ENCODE data around the gene VWA1.
A peak's percentile ranks its signal among the peaks of the same experiment; 100 is the strongest.
"Not testable (repeated sequence)": the region's sequence is repeated elsewhere in the genome, so short reads cannot be mapped to it uniquely, and the experiment has no call there.

Gene VWA1

GRCh38 chr1:1403653-1404052 lies 31.8 kb upstream of the VWA1 start:
- no peak for DNase-seq

- peak; percentile 70 for DNase-seq
Measured at GRCh38 chr1:1406101-1406820, 29.2 kb upstream of the VWA1 start.

GRCh38 chr1:1406821-1407635 lies 28.5 kb upstream of the VWA1 start, which contains the start of gene MRPL20:
MRPL20 (minus strand) TSS chr1:1407293; CDS start chr1:1407217, 76 bp downstream.
- DNase-seq: peak; percentile 94

GRCh38 chr1:1407636-1408318 lies 27.7 kb upstream of the VWA1 start:
- peak; percentile 54 for DNase-seq

GRCh38 chr1:1410238-1410637 lies 25.3 kb upstream of the VWA1 start:
- DNase-seq: not testable (repeated sequence)

- no peak for DNase-seq
Measured at GRCh38 chr1:1411626-1412025, 23.9 kb upstream of the VWA1 start.

DNA sequence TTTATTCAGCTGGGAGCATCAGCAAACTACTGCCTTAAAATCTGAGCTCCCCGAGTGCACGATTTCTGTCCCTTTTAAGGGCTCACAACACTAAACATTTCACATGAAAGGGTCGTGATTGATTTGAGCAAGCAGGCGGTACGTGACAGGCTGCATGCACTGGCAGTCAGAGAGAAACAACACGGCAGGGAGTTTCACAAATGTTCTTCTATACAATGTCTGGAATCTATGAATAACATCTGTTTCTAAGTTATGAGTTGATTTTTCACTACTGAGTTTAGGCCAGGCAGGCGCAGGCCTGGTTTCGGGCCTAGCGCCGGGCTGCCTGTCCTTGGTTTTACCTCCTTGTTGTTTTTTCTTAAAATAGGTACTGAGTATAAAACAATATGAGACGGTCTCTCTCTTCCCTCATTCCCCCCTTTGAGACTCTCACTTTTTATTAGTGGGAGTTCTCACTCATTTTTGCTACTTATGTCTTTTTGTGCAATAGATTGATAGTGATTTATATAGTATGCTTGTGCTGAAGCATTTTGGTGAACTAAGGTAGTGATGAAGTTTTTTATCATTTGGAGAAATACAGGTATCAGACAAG lies 23.1 kb upstream of the VWA1 start:
- DNase-seq: not testable (repeated sequence)

DNA sequence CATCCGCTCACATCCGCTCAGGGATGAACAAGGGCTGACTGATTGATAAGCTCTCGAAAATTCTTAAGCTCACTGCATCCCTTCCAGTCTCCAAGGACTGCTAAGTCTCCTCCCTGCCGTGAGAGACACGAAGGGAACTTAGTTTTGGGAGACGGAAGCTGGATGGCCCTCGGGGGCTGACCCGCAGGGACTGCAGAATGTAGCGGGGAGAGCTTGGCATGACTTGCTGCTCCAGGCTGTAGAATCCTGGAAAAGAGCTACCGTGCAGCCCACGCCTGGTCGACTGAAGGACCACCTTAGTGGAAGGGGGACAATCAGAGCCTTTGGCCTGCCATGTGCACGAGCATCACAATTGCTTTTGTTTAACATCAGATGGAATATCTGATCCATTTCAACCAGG lies 19.7 kb upstream of the VWA1 start:
- no peak for DNase-seq

GRCh38 chr1:1417396-1417795 lies 18.1 kb upstream of the VWA1 start:
- DNase-seq: not testable (repeated sequence)

GRCh38 chr1:1417825-1418463 lies 17.5 kb upstream of the VWA1 start:
- not testable (repeated sequence) for DNase-seq

DNA sequence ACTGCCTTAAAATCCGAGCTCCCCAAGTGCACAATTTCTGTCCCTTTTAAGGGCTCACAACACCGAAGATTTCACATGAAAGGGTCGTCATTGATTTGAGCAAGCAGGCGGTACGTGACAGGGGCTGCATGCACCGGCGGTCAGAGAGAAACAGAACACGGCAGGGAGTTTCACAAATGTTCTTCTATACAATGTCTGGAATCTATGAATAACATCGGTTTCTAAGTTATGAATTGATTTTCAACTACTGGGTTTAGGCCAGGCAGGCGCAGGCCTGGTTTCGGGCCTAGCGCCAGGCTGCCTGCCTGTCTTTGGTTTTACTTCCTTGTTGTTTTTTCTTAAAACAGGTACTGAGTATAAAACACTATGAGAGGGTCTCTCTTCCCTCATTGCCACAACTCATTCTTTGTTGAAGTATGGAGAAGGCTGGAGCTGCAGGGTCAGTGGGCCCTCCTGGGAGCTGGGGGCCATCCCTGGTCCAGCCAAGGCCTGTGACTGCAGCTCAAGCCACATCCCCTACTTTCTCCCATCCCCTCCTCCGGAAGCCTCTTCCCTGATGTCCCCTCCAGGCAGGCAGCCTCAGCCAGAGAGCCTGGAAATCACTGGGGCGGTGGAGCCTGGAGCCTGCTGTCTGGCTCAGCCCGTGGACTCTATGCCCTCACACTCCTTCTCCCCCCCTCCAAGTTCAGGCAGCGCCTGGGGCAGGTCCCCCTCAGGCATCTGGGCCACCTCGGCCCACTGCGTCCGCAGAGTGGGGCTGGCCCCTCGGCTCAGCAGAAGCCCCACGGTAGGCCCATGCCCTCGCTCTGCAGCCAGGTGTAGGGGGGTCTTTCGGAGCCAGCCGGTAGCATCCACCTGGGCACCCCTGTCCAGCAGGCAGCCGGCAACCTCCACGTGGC lies 16.8 kb upstream of the VWA1 start:
- DNase-seq: no peak

DNA sequence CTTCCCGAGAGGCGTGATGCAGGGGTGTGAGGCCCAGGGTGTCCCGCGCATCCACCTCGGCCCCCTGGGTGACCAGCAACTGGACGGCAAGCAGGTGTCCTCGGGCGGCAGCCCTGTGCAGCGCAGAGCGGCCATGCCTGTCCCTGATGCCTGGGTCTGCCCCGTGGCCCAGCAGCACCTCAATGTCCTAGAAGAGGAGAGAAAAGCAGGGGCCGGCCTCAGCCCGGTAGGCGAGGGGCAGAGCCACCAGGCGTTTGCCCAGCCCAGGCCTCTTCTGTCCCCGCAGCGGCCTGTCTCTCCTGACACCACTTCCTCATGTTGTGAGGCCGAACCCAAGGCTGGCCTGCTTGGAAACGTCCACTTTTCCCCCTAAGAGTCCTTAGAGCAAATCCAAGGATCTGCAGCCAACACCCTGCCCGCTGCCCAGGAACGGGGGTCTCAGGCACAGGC lies 16.1 kb upstream of the VWA1 start:
- DNase-seq: no peak

DNA sequence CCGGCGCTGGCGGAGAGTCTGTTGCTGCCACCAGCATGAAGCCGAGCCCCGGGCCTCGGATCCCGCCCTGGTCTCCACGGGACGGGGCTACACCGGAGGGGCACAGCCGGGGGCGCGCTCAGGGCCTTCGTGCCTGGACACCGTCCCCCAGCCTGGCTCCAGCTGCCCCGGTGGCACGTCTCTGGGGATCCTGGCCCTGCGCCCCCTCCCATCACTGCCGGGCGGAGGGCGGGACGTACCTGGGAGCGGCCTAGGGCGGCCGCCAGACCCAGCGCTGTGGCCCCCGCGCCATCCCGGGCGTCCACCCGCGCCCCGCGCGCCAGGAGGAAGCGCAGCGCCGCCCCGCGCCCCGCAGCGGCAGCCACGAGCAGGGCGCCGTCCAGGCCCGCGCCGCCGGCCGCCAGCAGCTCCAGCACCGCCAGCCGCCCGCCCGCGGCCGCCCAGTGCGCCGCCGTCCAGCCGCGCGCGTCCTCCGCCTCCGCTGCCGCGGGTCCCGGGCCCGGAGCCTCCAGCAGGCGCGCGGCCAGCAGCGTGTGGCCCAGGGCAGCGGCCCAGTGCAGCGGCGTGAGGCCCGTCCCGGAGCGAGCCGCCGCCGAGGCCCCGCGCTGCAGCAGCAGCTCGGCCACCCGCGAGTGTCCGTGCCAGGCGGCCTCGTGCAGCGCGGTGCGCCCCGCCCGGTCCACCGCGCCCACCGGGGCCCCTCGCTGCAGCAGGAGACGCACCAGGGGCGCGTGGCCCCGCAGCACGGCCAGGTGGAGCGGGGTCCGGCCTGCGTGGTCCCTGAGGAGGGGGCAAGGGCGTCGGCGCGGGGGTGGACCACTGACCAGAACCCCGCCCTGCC lies 15.5 kb upstream of the VWA1 start:
- DNase-seq: no peak

DNA sequence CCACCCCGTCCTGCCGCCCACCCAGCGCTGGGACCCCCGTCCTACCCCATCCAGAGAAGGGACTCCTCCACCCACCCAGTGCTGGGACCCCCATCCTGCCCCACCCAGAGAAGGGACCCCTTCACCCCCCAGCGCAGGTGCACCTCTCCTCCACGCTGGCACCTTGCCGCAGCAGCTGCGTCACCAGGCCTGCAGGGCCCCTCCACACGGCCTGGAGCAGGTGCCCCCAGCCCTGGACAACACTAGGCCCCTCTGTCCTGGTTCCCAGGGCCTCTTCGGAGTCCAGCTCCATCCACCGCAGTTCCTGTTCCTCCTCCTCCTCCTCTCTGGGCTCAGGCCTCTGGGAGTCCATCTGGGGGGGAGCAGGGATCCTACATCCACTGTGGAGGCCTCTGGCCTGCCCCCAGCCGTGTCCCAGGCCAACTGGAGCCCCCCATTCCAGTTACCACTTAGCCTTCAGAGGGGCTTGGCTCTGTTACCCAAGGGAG lies 14.8 kb upstream of the VWA1 start:
- no peak for DNase-seq

DNA sequence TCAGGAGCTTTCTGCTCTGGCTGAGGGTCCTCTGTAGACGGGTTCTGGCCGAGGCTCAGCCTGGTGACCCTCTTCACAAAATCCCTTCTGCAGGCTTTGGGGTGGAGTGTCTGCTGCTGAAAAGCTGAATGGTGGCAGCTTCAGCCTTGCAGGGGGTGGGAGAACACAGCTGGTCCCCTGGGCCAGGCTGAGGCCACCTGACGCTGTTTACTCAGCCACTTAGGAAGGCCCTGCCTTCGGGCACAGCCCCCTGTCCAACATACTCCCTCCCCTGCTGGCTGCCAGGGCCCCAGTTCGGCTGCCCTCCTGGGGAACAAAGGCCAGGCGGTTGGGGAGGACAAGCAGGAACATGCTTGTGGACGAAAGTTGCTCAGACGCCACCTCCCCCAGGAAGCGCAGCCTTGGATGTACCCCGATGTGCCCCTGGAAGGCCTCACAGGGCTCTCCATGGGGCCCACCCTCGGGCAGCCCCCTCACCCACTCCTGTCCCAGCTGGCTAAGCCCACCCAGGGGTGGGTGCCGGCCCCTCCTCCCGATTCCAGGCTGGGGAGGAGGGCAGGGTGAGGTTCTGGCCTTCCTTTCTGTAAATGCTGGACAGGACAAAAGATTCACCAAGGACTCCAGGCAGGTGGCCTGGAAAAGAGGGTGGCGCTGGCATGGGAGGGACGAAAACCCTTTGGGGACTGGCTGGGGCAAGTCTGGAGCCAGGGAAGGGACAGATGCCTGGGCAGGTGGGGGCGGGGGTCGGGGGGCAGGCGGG lies 14.2 kb upstream of the VWA1 start, which contains the start of gene ANKRD65:
ANKRD65 (minus strand) TSS at position 130 of the 760 bp plus-strand sequence. CDS start 271 bp downstream, outside the sequence.
- no peak for DNase-seq

DNA sequence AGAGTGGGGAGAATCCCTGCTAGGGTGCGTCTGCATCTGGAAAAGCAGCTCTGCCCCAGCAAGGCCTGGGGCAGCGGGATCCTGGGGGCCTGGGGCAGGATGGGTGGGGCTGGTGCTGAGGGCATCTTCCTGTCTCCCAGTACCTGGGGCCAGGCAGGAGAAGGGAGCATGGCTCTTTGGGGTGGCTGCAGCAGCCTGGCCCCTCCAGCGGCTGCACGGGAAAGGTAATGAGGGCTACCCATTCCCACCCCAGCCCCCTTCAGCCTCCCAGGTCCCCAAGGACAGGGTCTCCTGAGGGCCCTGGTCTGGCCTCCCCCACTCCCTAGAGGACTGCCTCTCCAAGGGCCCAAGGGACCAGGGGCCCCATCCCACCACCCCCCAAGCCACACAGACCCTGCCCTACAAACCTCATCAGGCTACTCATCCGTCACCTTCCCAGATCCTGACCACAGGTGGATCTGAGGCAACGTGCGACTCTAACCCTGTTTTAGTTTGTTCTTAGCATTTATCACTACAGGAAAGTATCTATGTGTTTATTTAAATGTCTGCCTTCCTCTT lies 13.5 kb upstream of the VWA1 start:
- DNase-seq: no peak

- no peak for DNase-seq
Measured at GRCh38 chr1:1422465-1423244, 12.8 kb upstream of the VWA1 start.

- DNase-seq: no peak
Measured at GRCh38 chr1:1423245-1423597, 12.3 kb upstream of the VWA1 start.
